Neural cell (in vitro differentiated cells): Measurements from ENCODE around the gene ZNF692. TPM values are rescaled to one million over a fixed set of nuclear protein-coding genes. Genes with fewer than 3 reads are reported as not detected.
A peak's percentile ranks its signal among the peaks of the same experiment; 100 is the strongest.

Experiments used
- H2AFZ ChIP-seq: fragments of 200-600, 300-800 bp; sonication (generic), shearing (Covaris generic); 2 replicates; pipeline ENCODE4 v1.6.0; 2014; ENCODE audit warnings: low read depth, mild to moderate bottlenecking, antibody characterized with exemption, low read length, moderate library complexity
- H3F3A ChIP-seq: fragments of 200-600 bp; shearing (Covaris generic); 2 replicates; pipeline ENCODE4 v1.6.1; 2016; ENCODE audit warnings: mild to moderate bottlenecking, moderate library complexity, mixed read lengths, antibody characterized with exemption, low read length; ENCODE audit not compliant: insufficient read depth, poor library complexity, severe bottlenecking
- H3K27ac ChIP-seq: fragments of 200-600, 300-800 bp; sonication (generic), shearing (Covaris generic); 2 replicates; pipeline ENCODE4 v1.5.1; 2014; ENCODE audit warnings: mild to moderate bottlenecking, low read length, moderate library complexity
- H3K27me3 ChIP-seq: fragments of 300-800, 200-600 bp; sonication (generic), shearing (Covaris generic); 2 replicates; pipeline ENCODE4 v1.6.0; 2014; ENCODE audit warnings: mild to moderate bottlenecking, low read depth, low read length, moderate library complexity; ENCODE audit not compliant: insufficient read depth
- H3K36me3 ChIP-seq: fragments of 300-800, 200-600 bp; sonication (generic), shearing (Covaris generic); 2 replicates; pipeline ENCODE4 v1.5.1; 2014; ENCODE audit warnings: mild to moderate bottlenecking, antibody characterized with exemption, low read length, moderate library complexity; ENCODE audit not compliant: insufficient read depth
- H3K4me2 ChIP-seq: fragments of 300-800, 200-600 bp; sonication (generic), shearing (Covaris generic); 2 replicates; pipeline ENCODE4 v1.6.0; 2014; ENCODE audit warnings: mild to moderate bottlenecking, low read length
- H3K4me3 ChIP-seq: fragments of 300-800, 200-600 bp; sonication (generic), shearing (Covaris generic); 2 replicates; pipeline ENCODE4 v1.5.1; 2014; ENCODE audit warnings: mild to moderate bottlenecking, low read length, moderate library complexity
- H3K79me2 ChIP-seq: fragments of 200-600 bp; shearing (Covaris generic); replicated peaks from 2 replicates; pipeline ENCODE4 v1.6.0; 2014; ENCODE audit warnings: mild to moderate bottlenecking, low read length, moderate library complexity; ENCODE audit not compliant: insufficient read depth
- H3K9ac ChIP-seq: fragments of 300-800, 200-600 bp; sonication (generic), shearing (Covaris generic); 2 replicates; pipeline ENCODE4 v1.6.1; 2016; ENCODE audit warnings: mild to moderate bottlenecking, low read length, mixed read lengths
- H3K9me2 ChIP-seq: fragments of 200-600 bp; shearing (Covaris generic); 2 replicates; pipeline ENCODE4 v1.6.1; 2016; ENCODE audit warnings: mild to moderate bottlenecking, low read length, mixed read lengths; ENCODE audit not compliant: insufficient read depth
- H3K9me3 ChIP-seq: fragments of 200-600, 300-800 bp; sonication (generic), shearing (Covaris generic); 2 replicates; pipeline ENCODE4 v1.6.1; 2016; ENCODE audit warnings: mild to moderate bottlenecking, mixed run types, low read length, moderate library complexity, mixed read lengths
- H4K20me1 ChIP-seq: fragments of 200-600 bp; shearing (Covaris generic); 2 replicates; pipeline ENCODE4 v1.6.1; 2016; ENCODE audit warnings: mild to moderate bottlenecking, mixed run types; ENCODE audit not compliant: insufficient read depth
- EP300 ChIP-seq: fragments of 450-650 bp; conservative IDR thresholded peaks from 2 replicates; pipeline ENCODE4 v1.6.1; 2014; ENCODE audit warnings: antibody characterized with exemption, mild to moderate bottlenecking, moderate library complexity; ENCODE audit not compliant: poor library complexity, severe bottlenecking
- EZH2 ChIP-seq: fragments of 200-600, 300-800 bp; shearing (Covaris generic), sonication (generic); IDR thresholded peaks from 2 replicates; pipeline ENCODE4 v1.6.1; 2014; ENCODE audit warnings: antibody characterized with exemption, low read length, borderline replicate concordance, mild to moderate bottlenecking; ENCODE audit not compliant: insufficient read depth, poor library complexity, severe bottlenecking
- MXI1 ChIP-seq: fragments of 450-650 bp; conservative IDR thresholded peaks from 2 replicates; pipeline ENCODE4 v1.6.1; 2014; ENCODE audit warnings: antibody characterized with exemption, mild to moderate bottlenecking; ENCODE audit not compliant: poor library complexity, severe bottlenecking
- POLR2AphosphoS5 ChIP-seq: IDR thresholded peaks from 2 replicates; pipeline ENCODE4 v1.6.1; 2012
- RAD21 ChIP-seq: fragments of 450-650 bp; conservative IDR thresholded peaks from 2 replicates; pipeline ENCODE4 v1.6.1; 2014; ENCODE audit warnings: antibody characterized with exemption, mild to moderate bottlenecking, moderate library complexity
- SMC3 ChIP-seq: fragments of 450-650 bp; conservative IDR thresholded peaks from 2 replicates; pipeline ENCODE4 v1.6.1; 2014; ENCODE audit warnings: antibody characterized with exemption, mild to moderate bottlenecking, moderate library complexity; ENCODE audit not compliant: poor library complexity
- TAF1 ChIP-seq: IDR thresholded peaks from 2 replicates; pipeline ENCODE4 v1.6.1; 2012; ENCODE audit warnings: low read depth
- polyA plus RNA-seq: library from polyadenylated mRNA; depleted of rRNA; stranded (reverse); fragments of >200 nt; gene quantifications from 2 replicates; pipeline ENCODE4 v1.2.3, GENCODE V29; 2014
- TF ChIP-seq, protein P1 (sequence below): fragments of 450-650 bp; IDR thresholded peaks from 2 replicates; pipeline ENCODE4 v1.5.1; 2014; ENCODE audit warnings: antibody characterized with exemption, mild to moderate bottlenecking, moderate library complexity; ENCODE audit not compliant: poor library complexity, severe bottlenecking
- TF ChIP-seq, protein P2 (sequence below): IDR thresholded peaks from 2 replicates; pipeline ENCODE4 v1.6.1; 2012; ENCODE audit warnings: borderline replicate concordance

ZNF692 gene
- polyA plus RNA-seq, 1 donor from 2014 or later = 183 TPM

DNA sequence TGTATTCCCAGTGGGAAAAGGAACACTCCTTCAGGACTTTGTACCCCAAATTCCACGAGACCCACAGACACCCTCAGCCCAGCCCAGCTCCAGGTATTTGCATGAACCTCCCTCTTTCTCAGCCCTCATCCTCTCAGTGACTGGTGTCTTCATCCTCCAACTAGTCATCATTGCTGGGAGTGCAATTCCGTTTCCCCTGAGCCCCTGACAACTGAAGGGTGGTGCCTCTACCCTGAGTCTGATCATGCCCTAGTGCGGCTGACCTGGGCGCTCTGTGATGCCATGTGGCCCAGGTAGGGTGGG, 3.8 kb upstream of the ZNF692 start:
- Histone ChIP-seq H3K36me3 (no peaks in the 10 kb centered on the region), H4K20me1 (no peaks in the 10 kb centered on the region), H3K4me2 (peak overlapping the region; percentile 46), H2AFZ (peak overlapping the region; percentile 70), H3F3A (no peaks in the 10 kb centered on the region), H3K27ac (peak overlapping the region; percentile 45), H3K9me2 (no peaks in the 10 kb centered on the region), H3K9ac (peak overlapping the region; percentile 64), H3K9me3 (no peaks in the 10 kb centered on the region), H3K4me3 (peak overlapping the region; percentile 70), H3K27me3 (peaks cover 8% of the 10 kb centered on the region), H3K79me2 (no peaks in the 10 kb centered on the region)
- TF ChIP-seq, protein P1, sequence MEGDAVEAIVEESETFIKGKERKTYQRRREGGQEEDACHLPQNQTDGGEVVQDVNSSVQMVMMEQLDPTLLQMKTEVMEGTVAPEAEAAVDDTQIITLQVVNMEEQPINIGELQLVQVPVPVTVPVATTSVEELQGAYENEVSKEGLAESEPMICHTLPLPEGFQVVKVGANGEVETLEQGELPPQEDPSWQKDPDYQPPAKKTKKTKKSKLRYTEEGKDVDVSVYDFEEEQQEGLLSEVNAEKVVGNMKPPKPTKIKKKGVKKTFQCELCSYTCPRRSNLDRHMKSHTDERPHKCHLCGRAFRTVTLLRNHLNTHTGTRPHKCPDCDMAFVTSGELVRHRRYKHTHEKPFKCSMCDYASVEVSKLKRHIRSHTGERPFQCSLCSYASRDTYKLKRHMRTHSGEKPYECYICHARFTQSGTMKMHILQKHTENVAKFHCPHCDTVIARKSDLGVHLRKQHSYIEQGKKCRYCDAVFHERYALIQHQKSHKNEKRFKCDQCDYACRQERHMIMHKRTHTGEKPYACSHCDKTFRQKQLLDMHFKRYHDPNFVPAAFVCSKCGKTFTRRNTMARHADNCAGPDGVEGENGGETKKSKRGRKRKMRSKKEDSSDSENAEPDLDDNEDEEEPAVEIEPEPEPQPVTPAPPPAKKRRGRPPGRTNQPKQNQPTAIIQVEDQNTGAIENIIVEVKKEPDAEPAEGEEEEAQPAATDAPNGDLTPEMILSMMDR = no peak
- TF ChIP-seq POLR2AphosphoS5 (no peak), RAD21 (no peak), TAF1 (no peak), EP300 (no peak), EZH2 (no peak), SMC3 (no peak), MXI1 (no peak)
- TF ChIP-seq, protein P2, sequence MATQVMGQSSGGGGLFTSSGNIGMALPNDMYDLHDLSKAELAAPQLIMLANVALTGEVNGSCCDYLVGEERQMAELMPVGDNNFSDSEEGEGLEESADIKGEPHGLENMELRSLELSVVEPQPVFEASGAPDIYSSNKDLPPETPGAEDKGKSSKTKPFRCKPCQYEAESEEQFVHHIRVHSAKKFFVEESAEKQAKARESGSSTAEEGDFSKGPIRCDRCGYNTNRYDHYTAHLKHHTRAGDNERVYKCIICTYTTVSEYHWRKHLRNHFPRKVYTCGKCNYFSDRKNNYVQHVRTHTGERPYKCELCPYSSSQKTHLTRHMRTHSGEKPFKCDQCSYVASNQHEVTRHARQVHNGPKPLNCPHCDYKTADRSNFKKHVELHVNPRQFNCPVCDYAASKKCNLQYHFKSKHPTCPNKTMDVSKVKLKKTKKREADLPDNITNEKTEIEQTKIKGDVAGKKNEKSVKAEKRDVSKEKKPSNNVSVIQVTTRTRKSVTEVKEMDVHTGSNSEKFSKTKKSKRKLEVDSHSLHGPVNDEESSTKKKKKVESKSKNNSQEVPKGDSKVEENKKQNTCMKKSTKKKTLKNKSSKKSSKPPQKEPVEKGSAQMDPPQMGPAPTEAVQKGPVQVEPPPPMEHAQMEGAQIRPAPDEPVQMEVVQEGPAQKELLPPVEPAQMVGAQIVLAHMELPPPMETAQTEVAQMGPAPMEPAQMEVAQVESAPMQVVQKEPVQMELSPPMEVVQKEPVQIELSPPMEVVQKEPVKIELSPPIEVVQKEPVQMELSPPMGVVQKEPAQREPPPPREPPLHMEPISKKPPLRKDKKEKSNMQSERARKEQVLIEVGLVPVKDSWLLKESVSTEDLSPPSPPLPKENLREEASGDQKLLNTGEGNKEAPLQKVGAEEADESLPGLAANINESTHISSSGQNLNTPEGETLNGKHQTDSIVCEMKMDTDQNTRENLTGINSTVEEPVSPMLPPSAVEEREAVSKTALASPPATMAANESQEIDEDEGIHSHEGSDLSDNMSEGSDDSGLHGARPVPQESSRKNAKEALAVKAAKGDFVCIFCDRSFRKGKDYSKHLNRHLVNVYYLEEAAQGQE = no peak

DNA sequence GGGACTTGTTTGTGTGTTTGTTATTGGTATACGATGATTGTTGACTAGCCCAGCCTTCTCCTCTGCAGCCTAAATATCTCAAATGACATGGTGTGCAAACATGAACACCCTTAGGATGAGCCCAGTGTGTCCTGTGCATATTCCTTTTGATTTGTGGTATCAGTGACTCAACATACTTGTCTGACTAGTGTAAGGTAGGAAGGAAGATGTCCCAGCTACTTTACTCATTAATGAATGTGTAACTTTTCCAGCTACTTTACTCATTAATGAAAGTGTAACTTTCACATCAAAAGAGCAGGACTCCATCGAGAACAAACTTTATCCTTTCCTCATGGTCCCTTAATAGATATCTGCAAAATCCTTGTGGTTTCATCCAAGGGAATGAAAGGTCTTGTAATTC, 2.7 kb upstream of the ZNF692 start:
- no peak for TF ChIP-seq RAD21
- no peak for TF ChIP-seq TAF1
- TF ChIP-seq SMC3 = no peak
- no peak for TF ChIP-seq POLR2AphosphoS5
- no peak for TF ChIP-seq MXI1
- no peak for TF ChIP-seq EP300
- TF ChIP-seq, protein P2 = no peak
- TF ChIP-seq EZH2 = no peak
- TF ChIP-seq, protein P1 = no peak
- Histone ChIP-seq H3K79me2 (no peaks in the 10 kb centered on the region), H3K4me3 (no peak overlapping the region), H3K9ac (no peak overlapping the region), H3K27me3 (peaks cover 8% of the 10 kb centered on the region), H3K4me2 (no peak overlapping the region), H3K36me3 (no peaks in the 10 kb centered on the region), H3K27ac (no peak overlapping the region), H3K9me2 (no peaks in the 10 kb centered on the region), H2AFZ (no peak overlapping the region), H3K9me3 (no peaks in the 10 kb centered on the region), H4K20me1 (no peaks in the 10 kb centered on the region), H3F3A (no peaks in the 10 kb centered on the region)
